NCI-H128 (cell line): ENCODE results near the gene SEMA5B.

Experiments used
- DNase-seq: peaks from one replicate; lab custom pipeline; 2025; ENCODE audit not compliant: unreplicated experiment; lab: John Stamatoyannopoulos, UW

SEMA5B gene

DNA sequence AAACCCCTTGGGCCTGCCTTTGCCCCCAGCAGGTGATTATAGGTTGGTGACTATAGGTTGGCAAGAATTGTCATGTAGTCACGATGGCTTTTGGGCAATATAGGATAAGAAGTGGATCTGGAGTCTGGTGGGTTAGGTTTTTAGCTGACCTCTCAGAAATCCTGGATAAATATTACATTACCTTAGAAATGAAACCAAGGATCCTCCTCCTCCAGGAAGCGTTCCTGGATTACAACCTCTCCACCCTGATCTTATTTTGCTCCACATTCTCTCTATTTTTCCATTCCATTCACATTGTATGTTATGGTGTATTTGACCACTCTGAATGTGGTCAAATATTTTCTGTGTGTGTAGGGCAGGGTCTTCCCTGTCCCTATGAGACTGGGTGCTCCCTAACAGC is 82.3 kb downstream of the SEMA5B start:
- DNase-seq, result no peak

GRCh38 chr3:122944671-122945161 is 82.8 kb downstream of the SEMA5B start:
- DNase-seq, result no peak

GRCh38 chr3:122943828-122944190 is 83.8 kb downstream of the SEMA5B start:
- DNase-seq, result no peak

DNA sequence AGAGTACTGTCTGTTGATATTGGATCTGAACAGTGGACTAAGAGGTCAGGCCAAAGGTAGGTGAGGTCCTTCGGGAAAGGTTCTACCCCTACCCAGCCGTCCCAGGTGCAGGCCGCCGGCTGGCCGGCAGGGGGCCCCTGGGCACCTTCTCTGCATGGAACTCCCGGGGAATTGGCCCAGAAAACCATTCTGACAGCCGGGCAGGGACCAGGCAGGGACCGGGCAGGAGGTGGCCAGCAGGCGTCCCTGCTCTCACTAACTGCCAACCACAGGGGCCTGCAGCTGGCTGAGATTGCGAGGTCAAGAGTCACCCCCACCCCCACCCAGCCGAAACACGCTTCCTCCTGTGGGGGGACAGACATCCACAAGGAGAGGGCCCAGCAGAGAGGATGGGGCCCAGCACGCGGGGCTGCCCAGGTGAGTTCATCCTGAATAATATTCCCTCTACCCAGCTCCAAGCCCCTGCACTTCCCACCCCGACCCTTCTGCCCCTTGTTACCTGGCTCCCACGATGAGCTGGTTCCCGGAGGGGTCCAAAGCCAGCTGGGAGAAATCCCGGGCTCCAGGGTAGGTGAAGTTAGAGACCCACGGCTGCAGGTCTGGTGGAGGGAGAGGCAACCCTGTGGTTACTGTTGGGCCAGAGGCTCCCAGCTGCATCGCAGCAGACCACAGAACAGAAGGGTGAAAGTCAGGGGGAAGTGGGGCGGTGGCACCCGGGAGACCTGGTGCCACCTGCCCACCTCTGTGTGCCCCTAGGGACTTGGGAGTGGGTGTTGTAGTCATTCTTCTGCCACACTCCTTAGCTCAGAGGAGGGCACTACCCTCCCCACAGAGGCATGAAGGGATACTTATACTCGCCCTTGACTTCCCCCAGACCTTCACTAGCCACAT is 84.4 kb downstream of the SEMA5B start:
- no peak for DNase-seq

- no peak for DNase-seq
These were observed 85.3 kb downstream of the SEMA5B start for GRCh38 chr3:122942239-122942638.

DNA sequence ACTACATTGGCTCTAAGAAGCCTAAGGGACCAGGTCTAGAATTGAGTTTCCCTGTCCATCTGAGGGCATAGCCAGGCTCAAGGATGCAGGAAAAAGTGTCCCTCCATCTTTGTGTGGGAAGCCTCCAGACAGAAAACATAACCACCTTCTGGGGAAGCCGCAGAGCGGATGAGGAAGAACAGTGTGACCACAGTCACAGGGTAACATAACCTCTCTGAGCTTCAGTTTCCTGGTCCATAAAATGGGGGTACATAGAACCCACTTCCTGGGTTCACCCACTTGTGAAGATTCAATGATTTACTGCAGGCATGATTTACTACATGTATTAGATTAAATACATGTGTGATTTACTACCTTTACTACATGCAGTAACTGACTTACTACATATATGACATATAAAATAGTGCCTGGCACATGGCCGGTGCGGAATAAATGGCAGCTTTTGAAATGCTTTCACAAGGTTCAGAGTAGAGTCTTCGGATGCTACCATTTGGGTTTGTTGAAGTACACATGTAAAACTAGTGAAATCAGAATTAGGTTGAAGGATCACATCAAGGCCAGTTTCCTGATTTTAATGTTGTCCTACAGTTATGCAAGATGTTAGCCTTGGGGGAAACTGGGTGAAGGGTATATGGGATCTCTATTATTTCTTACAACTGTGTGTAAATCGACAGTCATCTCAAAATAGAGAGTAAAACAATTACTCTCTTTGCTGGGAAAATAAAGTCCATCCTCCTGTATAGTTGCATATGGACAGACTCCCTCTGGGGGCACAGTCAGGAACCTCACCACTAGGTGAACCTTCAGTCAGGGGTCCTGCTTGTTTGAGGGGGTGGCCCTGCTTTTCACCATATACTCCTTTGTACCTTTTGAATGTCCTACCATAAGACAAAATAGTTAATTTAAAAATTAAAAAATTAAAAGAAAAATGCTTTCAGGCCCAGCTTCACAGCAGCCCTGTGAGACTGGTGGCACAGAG is 86.0 kb downstream of the SEMA5B start:
- no peak for DNase-seq

- no peak for DNase-seq
These were observed 86.9 kb downstream of the SEMA5B start for GRCh38 chr3:122940628-122941086.

- DNase-seq, result no peak
These were observed 88.7 kb downstream of the SEMA5B start for GRCh38 chr3:122938783-122939425.

- DNase-seq, result no peak
These were observed 89.8 kb downstream of the SEMA5B start for GRCh38 chr3:122937745-122938144.

- DNase-seq, result no peak
These were observed 90.6 kb downstream of the SEMA5B start for GRCh38 chr3:122936986-122937385.

DNA sequence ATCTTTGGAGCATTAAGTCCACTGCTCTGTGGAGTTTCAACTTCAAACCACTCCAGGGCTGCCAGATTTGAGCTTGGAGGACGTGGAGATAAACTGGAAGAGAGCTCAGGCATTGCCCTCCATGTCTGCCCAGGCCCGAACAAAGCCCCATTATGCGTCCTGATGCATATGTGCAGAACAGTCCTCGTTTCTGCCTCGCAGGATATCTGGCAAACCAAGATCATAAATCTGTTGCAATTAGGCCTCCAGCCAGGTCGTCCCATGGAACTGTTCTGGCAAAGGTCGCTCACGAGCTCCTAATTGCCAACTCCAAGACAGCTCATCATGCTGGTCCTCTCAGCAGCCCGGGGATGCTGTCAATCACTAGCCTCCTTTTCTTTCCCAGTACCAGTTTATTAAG is 91.2 kb downstream of the SEMA5B start:
- DNase-seq, result no peak

- no peak for DNase-seq
These were observed 93.3 kb downstream of the SEMA5B start for GRCh38 chr3:122934251-122934650.

GRCh38 chr3:122932251-122932967 is 95.2 kb downstream of the SEMA5B start:
- no peak for DNase-seq

DNA sequence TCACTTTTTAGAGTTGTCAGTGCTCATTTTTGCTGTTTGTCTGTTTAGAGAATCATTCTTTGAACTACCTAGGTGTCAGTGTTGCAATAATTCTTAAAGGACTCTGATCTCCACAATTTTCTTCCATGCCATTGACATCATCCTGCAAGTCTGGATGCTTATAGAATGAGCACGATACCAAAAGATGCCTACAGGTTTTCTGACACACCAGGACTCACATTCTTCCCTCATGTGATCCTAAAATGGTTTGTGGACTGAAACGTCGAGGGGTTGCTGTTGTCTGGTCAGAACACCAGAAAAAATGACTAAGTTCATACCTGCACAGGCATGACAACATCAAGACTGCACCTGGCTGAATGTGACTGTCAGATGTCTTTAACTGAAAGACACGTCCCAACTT is 95.9 kb downstream of the SEMA5B start:
- DNase-seq, result no peak

DNA sequence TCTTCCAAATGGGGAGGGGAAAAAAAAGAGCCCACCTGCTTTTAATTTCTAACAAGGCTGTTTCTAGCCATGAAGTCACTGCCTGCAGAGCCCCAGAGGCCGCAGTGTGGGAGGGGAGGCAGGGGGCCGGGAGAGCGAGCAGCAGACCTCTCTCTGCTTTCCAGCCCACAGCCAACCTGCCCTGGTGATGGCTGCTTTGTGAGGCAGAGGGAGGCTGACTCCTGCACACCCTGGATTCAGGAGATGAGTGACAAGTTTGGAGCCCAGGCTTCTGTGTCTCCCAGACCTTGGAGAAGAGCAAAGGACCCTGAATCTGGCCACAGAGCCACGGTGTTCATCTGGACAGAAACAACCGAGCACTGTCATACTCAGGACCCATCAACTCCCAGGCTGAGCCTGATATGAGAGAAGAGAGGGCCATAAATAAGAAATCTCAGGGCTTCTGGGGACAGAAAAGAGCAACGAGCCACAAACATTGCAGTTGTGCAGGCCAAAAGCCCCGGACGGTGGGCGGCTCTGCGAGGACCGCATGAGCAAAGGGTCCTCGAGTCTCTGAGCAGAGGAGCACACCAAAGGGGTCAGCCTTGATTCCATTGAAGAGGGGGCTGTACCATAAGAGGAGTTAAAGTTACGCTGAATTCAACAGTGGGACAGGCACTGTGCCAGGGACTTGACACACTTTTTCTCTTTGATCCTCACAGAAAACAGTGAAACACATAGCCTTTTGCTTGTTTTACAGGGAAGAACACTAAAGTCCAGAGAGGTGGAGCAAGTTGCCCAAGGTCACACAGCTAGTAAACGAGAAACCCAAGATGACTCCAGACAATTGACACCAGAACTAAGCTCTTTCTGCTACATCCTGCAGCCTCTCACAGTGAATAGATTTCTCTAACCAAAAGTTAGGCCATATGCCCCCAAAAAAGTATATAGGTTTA is 97.2 kb downstream of the SEMA5B start:
- DNase-seq, result no peak

- DNase-seq, result no peak
These were observed 98.1 kb downstream of the SEMA5B start for GRCh38 chr3:122929188-122930062.

- DNase-seq, result no peak
These were observed 99.0 kb downstream of the SEMA5B start for GRCh38 chr3:122928396-122929187.

- DNase-seq, result no peak
These were observed 99.8 kb downstream of the SEMA5B start for GRCh38 chr3:122927726-122928125.
